Measurements from ENCODE around the gene DHRS2.
"Not testable (repeated sequence)": the region's sequence is repeated elsewhere in the genome, so short reads cannot be mapped to it uniquely, and the experiment has no call there.

The DHRS2 gene

DNA sequence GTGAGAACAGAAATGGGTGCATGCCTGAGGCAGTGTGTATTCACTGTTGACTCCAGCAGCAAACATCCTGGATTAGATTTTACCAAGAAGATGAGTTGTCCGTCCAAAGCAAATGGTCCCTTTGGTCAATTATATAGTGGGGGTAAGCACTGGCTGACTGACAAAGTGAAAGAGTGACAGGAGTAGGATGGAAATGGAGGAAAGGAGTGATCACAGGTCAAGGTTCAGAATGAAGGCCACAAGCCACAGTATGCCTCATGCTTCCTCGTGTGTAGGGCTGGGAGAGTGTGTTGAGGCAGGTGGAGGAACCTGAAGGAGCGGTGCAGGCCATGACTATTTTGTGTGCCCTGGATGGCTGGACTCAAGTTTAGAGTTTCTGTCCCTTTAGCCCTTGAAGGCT lies 14.3 kb downstream of the DHRS2 start:
- DNase-seq = no peak

DNA sequence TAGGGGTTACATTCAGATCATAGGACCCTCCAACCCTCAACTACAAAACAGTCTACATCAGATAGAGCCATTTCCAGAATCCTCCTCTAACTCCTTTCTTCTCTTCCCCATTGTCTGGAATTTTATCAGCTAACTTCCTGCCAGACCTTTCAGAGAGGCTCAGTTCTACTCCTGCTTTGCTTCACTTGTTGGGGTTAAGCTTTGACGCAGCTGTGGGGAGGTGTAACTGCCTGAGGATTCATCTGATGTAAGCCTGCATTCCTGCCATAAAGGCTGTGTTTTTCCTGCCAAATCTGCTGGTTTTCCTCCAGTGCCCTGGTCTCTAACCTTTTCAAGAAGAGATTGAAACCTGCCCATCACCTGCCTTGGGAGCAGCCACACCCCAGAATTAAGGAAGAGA lies 16.9 kb downstream of the DHRS2 start:
- no peak for DNase-seq

DNA sequence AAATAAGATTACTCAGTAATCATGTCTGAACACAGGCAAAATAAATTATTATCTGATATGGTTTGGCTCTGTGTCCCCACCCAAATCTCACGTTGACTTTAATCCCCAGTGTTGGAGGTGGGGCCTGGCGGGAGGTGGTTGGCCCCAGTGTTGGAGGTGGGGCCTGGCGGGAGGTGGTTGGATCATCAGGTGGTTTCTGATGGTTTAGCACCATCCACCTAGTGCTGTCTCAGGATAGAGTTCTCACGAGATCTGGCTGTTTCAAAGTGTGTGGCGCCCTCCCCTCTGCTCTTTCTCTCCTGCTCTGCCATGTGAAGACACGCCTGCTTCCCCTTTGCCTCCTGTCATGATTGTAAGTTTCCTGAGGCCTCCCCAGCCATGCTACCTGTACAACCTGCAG lies 18.1 kb downstream of the DHRS2 start:
- DNase-seq = no peak

DNA sequence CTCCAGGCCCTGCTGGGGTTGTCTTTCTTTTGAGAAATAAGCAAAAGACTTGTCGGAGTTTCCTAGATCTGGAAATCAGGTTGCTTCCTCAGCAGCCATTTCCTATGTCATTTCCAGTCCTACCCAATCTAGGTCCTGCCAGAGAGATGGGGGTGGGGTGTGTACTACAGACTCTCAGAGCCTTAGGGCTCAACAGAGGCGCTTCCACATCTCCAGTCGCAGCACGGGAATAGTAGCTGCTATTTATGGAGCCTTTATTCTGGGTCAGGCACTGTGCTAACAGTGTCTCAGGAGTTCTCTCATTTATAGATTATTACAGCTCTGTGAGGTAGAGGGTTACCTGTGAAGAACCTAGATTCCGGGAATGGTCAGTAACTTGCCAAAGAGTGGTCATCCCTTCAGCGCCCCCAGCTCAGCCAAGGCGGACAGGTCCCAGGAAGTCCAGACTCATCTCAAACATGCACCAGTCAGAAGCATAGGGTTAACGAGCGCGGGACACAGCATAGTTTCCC lies 21.9 kb downstream of the DHRS2 start:
- DNase-seq = no peak

DNA sequence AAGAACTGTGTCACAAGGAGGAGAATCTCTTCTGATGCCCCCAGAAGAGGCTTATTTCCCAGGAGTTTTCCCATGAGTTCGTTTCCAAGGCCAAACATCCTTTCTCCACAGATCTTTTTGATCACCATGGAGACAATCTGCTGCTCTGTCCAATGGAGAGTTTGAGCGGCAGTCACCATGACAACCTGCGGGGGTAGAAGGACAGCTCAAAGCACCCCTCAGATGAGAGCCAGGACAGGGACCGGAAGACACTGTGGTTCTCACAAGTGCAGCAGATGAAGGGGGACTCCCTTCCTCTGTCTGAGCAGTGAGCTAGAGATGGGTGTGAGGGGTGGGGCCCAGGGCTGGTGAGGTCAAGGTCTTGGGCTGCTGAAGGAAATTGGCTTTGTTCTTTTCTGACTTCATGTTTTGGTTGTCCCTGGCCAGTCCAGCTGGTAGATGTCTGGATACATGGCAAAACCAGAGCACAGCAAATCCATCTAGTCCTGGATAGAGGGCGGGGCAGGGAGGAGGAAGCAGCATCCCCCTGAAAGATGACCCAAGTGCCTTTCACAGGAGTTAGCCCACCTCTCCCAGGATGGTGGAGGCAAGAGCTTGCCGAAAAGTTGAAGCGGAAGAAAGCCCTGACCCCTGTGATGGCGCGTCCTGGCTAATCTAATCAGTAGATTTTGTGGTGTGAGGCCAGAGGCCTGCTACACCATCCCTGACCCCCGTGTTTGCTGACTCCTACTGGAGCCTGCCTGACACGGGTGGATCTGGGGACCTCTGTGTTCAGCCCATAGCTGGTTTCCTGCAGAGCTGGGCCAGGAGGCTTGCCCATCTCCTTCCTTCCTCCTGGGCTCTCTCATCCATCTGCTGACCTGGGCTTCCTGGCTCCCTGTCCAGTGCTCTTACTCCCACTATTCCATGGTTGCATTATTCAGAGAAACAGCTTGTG lies 24.4 kb downstream of the DHRS2 start:
- no peak for DNase-seq

DNA sequence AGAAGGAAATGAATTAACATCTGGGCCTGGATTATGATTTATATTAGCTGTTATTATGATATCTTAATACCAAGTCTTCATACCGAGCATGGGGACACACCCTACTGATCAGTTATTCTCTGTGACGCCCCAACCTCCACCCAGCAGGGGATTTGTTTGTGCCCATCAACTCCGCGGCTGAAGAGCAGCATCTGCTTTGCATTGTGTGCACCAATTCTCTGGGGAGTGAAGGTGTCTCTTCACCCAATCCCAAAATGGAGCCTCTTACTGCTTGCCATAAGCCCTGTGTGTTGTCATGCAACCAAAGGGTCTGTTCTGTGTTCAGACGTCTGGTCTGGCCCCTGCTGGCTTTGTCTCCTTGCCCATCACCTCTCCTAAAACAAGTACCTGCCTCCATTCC lies 25.4 kb downstream of the DHRS2 start:
- no peak for DNase-seq

DNA sequence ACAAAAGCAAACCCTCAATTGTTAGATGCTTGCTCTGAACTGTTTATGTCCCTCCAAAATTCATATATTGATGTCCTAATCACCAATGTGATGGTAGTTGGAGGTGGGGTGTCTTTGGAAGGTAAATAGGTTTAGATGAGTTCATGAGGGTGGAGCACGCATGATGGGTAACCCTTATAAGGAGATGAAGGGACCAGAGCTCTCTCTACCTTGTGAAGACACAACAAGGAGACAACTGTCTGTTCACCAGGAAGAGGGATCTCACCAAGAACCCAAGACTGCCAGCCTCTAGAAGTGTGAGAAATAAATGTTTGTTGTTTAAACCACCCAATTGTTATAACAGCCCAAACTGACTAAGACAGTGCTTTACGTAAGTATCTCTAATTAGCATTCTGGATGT lies 27.0 kb downstream of the DHRS2 start:
- no peak for DNase-seq

DNA sequence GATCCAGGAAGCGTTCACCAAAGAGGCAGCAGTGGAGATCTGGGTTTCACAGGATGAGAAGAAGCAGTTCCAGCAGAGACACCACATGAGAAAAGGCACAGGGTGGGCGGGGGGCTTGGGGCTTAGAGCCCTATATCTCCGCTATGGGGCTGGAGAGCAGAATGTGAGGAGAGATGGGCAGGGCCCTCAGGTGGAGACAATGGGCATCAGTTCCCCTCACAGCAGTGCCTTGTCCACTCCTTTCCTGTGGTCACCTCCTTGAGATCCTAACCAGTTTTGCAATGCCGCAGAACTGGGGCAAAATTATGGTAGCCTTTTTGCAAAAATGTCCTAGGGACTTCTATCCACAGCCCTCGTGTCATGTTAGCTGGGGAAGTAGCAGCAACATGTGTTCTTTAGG lies 27.5 kb downstream of the DHRS2 start:
- DNase-seq = no peak

DNA sequence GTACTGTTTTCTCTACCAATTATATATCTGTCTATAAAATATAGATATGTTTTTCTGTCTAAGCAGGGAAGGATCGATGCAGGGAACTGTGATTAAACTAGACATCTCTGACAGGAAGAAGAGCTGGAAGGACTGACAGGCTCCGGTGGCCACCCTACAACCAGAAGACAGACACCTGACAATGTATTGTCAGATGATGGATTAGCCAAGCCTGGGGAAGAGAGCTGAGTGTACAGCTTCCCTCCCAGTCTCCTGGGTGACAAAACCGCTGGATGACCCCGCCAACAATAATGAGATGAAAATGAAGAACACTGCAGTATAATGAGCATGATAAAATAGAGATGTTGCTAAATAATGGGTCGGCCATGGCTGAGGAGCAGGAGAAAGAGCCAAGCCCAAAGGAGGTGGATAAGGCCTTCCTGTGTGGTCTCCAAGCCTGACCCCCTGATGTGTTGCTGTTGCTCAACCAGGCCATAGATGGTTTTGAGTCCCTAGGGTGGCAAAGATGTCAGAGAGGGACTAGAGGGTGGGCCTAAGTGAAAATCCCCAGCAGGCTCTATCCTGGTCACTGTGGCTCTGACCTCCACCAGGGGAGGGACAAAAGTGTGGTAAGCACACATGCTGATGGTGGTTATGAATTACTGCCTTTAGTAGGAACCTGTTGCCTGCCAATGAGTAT lies 28.2 kb downstream of the DHRS2 start:
- DNase-seq = no peak

DNA sequence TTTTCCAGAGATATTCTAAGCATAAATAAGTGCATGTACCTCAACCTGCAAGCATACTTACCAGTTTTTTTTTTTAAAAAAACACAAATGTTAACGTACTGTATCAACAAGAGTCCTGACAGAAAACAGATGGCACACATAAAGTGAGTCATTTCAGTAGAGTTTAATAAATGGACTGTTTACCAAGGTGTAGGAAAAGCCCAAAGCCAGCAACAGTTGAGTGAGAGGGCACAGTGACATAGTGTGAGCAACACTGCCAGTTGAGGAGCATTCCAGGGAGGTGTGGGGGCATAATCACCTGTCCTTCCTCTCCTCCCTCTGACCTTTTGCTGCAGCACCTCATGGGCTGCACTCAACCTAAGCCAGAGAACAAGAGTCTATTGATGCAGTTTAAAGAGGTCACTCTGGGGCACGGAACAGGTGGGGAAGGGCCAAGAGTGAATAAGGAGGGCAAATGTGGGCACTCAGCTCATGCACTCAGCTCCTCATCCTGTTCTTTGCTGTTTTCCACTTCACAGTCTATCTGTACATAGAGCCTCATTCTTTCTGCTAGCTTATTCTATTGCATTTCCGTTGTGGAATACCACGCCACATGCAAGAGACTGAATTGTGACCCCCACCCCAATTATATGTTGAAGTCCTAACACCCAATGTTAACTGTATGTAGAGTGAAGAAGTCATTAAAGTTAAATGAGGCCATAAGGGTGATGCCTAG lies 29.3 kb downstream of the DHRS2 start:
- DNase-seq = no peak

DNA sequence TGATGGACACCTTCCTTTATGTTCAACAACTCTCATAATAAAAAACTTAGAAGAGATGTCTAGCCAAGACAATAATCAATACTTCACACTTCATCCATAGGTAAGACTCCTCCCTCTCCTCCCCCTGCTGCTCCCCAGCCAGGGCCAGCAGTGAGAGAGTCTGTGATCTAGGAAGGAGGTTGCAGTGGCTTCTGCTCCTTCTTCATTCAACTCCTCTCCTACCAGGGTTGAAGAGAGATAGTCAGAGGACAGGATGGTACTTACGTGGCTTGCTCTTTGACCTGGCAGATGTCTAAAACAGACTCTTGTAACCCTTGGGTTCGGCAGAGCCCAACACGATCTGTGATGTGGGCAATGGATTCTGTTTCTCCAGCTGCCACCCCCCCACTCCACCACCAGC lies 31.0 kb downstream of the DHRS2 start:
- DNase-seq = no peak

DNA sequence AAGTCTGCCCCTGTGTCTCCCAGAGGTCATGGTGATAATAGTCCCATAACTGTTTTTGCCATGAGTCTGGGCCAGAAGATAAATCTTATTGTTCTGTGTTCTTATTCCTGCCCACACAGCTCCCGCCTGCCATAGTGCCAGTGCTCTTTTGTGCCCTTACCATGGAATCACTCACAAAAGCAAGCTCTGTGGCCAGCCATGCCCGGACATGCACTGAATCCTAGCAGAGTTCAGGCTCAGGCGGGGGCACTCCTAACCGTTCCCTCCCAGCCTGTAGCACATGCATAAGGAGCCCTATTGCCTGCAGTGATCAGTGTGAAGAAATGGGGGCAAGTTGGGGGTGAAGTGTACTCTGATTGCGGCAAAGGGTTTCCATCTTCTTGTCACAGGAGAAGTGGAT lies 33.3 kb downstream of the DHRS2 start:
- no peak for DNase-seq

DNA sequence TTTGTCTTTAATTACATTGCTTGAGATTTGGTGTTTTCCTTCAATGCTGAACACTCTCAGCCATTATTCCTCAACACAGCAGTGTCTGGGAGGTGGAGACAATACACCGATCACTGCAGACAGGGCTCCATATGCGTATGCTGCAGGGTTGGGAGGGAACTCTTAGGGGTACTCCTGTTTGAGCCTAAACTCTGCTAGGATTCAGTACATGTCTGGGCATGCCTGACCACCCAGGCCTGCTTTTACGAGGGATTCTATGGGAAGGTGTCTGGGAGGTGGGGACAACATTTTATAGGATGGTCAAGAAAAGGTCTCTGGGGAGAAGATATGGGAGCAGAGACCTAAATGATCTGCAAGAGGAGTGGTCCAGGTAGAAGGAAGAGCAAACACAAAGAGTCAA lies 34.3 kb downstream of the DHRS2 start:
- no peak for DNase-seq

DNA sequence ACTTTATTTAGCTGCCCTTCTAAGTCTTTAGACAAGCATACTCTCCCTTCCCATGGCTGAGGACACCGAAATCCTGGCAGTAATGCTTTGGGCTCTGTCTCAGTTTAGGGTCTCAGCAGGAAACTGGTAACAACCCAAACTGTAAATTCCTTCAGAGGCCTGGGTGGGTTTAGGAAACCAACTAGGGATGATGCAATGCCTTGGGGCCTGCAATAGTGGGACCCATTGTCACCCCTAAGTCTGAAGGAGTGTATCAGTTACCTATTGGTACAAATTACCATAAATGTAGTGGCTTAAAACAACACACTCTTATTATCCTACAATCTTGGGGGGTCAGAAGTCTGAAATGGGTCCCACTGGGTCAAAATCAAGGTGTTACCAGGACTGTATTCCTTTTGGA lies 36.0 kb downstream of the DHRS2 start:
- DNase-seq = no peak

DNA sequence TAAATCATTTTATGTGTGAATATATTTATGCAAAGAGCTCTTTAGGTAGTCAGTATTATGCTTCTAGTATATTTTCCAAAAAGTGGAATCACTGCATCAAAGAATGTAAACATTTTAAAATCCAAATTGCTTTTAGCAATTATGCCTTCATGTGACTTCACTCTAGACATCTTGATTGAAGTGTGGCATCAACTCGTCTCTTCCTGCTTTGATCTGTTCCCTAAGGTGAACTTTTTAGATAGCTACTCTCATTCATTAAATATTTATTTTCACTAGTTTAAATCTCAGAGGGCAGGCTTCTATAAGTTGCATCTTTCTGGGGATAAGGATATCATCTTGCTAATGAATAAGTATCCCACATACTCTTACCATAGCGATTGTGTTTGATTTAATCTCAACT lies 39.2 kb downstream of the DHRS2 start:
- DNase-seq = no peak

DNA sequence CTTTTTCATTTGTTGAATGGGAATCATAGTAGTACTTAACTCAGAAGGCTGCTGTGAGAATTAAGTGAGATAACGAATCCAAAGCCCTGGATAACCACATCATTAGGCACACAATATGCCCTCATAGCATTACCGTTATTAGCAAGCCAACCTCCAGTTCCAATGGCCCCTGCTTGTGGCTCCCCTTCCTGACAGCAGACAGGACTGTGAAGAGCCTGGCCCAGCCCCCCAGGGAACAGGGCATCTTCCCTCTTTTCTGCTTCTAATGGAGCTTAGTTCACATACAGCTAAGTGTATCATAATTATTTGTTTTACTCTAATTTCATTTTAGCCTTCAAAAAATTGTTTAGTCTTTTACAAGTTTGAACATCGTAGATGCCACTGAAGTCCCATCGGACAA lies 39.7 kb downstream of the DHRS2 start:
- no peak for DNase-seq

DNA sequence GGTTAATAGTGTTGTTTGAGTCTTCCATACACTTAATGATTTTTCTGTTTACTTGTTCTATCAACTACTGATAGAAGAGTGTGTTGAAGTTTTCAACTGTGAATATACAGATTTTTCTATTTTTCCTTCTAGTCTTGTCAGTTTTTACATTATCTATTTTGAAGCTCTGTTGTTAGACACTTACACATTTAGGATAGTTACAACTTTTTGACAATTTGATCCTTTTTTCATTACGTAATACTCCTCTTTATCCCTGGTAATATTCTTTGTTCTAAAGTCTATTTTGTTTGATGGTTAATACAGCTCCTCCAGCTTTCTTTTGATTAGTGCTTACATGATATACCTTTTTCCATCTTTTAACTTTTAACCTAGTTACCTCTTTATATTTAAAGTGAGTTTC lies 45.2 kb downstream of the DHRS2 start:
- DNase-seq = no peak

DNA sequence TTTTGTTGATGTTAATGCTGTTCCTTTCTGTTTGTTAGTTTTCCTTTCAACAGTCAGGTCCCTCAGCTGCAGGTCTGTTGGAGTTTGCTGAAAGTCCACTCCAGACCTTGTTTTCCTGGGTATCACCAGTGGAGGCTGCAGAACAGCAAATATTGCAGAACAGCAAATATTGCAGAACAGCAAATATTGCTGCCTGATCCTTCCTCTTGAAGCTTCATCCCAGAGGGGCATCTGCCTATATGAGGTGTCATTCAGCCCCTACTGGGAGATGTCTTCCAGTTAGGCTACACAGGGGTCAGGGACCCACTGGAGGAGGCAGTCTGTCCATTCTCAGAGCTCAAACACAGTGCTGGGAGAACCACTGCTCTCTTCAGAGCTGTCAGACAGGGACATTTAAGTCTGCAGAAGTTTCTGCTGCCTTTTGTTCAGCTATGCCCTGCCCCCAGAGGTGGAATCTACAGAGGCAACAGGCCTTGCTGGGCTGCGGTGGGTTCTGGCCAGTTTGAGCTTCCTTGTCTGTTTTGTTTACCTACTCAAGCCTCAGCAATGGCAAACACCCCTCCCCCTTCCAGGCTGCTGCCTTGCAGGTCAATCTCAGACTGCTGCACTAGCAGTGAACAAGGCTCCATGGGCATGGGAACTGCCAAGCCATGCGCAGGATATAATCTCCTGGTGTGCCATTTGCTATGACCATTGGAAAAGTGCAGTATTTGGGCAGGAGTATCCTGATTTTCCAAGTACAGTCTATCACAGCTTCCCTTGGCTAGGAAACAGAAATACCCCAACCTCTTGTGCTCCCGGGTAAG lies 53.7 kb downstream of the DHRS2 start:
- not testable (repeated sequence) for DNase-seq

DNA sequence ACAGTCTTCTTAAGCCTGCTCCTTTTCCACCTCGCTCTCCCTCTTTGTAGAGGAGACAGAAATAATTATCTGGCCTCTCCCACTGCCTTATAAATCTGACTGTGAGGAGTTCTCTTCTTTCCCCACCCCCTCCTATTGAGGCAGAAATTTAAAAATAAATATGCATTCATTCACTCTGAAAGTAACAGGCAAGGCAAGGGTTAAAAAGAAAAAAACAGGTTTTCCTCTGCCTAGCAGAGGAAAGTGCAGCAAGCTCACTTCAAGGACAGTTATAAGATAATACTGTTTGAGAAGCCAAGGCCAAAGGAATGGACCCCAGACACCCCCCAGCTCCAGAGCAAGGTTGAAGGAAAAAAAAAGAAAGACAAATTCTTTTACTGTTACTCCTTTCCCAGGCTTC lies 56.3 kb downstream of the DHRS2 start:
- no peak for DNase-seq

DNA sequence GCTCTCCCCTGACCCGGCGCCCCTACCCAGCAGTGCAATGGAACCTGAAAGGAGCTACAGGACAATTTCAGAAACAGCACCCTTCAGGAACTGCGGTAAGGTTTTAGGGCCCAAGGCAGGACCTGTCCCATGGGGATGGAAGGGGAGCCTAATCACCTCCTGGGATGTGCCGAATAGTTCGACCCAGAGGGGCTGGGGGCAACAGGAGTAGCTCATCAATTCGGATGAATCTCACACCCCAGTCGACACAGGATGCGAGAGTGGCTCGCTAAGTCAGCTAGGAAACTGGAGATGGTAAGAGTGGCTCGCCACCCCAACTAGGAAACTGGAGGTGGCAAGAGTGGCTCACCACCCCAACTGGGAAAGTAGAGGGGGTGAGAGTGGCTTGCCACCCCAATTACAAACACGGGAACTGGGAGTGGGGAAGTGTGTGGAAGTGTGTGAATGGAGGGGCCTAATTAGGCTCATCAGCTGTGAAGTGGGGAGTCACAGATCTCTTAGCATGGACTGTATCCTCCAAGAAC lies 57.1 kb downstream of the DHRS2 start:
- no peak for DNase-seq

DNA sequence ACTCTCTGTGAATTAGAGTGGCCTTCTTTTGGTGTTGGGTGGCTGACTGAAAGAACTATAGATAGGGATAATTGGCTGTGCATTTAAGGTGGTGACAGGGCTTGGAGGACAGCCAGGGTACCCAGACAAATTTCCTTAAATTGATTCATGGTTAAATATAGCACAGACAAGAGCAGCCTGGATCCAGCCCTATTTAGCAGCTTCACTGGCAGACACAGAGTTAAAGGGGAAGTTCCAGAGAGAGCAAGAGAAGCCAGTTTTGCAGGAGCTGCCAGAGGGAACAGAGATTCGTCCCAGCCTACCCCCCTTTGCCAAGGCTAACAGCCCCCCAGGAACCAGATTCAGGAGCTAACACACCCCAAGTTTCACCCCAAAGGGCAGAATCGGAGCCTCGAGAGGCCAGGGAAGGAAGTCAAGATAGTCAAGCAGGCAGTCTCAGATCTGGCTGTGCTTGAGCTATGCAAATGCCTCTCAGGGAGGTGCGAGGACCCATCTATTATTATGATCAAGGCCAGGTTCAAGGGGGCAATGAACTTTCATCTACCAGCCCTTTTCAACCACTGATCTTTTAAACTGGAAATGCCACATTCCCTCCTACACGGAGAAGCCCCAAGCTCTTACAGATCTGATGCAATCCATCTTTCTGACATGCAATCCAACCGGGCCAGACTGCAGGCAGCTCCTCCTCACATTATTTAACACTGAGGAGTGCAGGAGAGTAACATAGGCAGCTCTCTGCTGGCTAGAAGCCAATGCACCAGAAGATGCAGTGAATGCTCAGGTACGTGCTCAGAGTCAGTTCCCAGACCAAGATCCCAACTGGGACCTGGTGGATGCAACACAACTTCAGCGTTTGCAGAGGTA lies 58.2 kb downstream of the DHRS2 start:
- DNase-seq = no peak

Data from NCI-H187 (cell line).